Activated CD8-positive, alpha-beta memory T cell treated with anti-CD3 and anti-CD28 coated beads for 24 hours (primary cell): ENCODE results near the gene MAML2.

ENCODE experiments used
- DNase-seq: peaks from one replicate; pipeline ENCODE4 v3.0.0-alpha.2; 2020

Gene MAML2

GRCh38 chr11:96342961-96343711 lies at the start of gene MAML2:
MAML2 (minus strand) TSS chr11:96343195; CDS start chr11:96341895, 1,300 bp downstream.
- DNase-seq = peak; percentile 90

- DNase-seq = no peak
Measured at GRCh38 chr11:96391698-96392307, 48.8 kb upstream of the MAML2 start.

GRCh38 chr11:96390488-96390792 lies 47.4 kb upstream of the MAML2 start:
- DNase-seq = no peak

GRCh38 chr11:96389720-96390487 lies 46.9 kb upstream of the MAML2 start, which contains the start of the genes CCDC82 and JRKL:
CCDC82 (minus strand) TSS chr11:96389912; CDS start chr11:96384747, 5,165 bp downstream.
JRKL (plus strand) TSS chr11:96390013; CDS start chr11:96390650, 637 bp downstream.
- DNase-seq = peak; percentile 100

GRCh38 chr11:96388891-96389719 lies 46.1 kb upstream of the MAML2 start:
- DNase-seq = no peak

GRCh38 chr11:96385187-96385586 lies 42.2 kb upstream of the MAML2 start:
- no peak for DNase-seq

- DNase-seq = no peak
Measured at GRCh38 chr11:96384156-96384555, 41.2 kb upstream of the MAML2 start.

- DNase-seq = no peak
Measured at GRCh38 chr11:96376796-96377195, 33.8 kb upstream of the MAML2 start.

- DNase-seq = no peak
Measured at GRCh38 chr11:96373826-96374225, 30.8 kb upstream of the MAML2 start.

- no peak for DNase-seq
Measured at GRCh38 chr11:96367342-96367741, 24.3 kb upstream of the MAML2 start.

GRCh38 chr11:96366024-96366423 lies 23.0 kb upstream of the MAML2 start:
- DNase-seq = no peak

GRCh38 chr11:96365493-96365892 lies 22.5 kb upstream of the MAML2 start:
- no peak for DNase-seq

GRCh38 chr11:96361778-96362177 lies 18.8 kb upstream of the MAML2 start:
- no peak for DNase-seq

GRCh38 chr11:96358321-96358720 lies 15.3 kb upstream of the MAML2 start:
- no peak for DNase-seq

- DNase-seq = no peak
Measured at GRCh38 chr11:96357794-96358193, 14.8 kb upstream of the MAML2 start.

GRCh38 chr11:96356848-96357247 lies 13.9 kb upstream of the MAML2 start:
- no peak for DNase-seq

GRCh38 chr11:96342014-96342960 lies 708 bp downstream of the MAML2 start:
- DNase-seq = no peak

GRCh38 chr11:96341211-96342013 lies 1.6 kb downstream of the MAML2 start:
- peak; percentile 83 for DNase-seq

GRCh38 chr11:96340555-96340885 lies 2.5 kb downstream of the MAML2 start:
- DNase-seq = no peak

GRCh38 chr11:96339706-96340554 lies 3.1 kb downstream of the MAML2 start:
- peak; percentile 66 for DNase-seq
